ENCODE results near the gene PRELID1. TPM values are rescaled to one million over a fixed set of nuclear protein-coding genes. Genes with fewer than 3 reads are reported as not detected.
"Not testable (repeated sequence)": the region's sequence is repeated elsewhere in the genome, so short reads cannot be mapped to it uniquely, and the experiment has no call there.

PRELID1 gene
- total RNA-seq = 10 to 100 TPM; 42.2 to 54.0 TPM

GRCh38 chr5:177303121-177303924, at the start of gene PRELID1, which contains the start of gene RAB24:
PRELID1 (plus strand) TSS chr5:177303799; CDS start chr5:177303986, 187 bp downstream.
RAB24 (minus strand) TSS chr5:177303719; CDS start chr5:177303288, 431 bp downstream.
- Histone ChIP-seq H3K27me3 (replicated peaks; ENCODE audit: insufficient read depth) (no peaks in the 10 kb centered on the region), H3K27ac (peak within 1 kb of the TSS; percentile 66 to 79), H3K9me3 (no peaks in the 10 kb centered on the region), H3K36me3 (peaks cover 14% of the 10 kb centered on the region), H3K4me3 (peak within 1 kb of the TSS; percentile 93), H3K4me1 (ENCODE audit: control insufficient read depth in 1 of 2, low read depth in 2 of 2) (peaks cover 32 to 40% of the 10 kb centered on the region in 2 donors)
- DNase-seq (ENCODE audit: low spot score) (peak; percentile 62), ATAC-seq (ENCODE audit: insufficient number of reproducible peaks, low FRiP score, low read depth) (peak; percentile 51)
- TF ChIP-seq, protein P1, sequence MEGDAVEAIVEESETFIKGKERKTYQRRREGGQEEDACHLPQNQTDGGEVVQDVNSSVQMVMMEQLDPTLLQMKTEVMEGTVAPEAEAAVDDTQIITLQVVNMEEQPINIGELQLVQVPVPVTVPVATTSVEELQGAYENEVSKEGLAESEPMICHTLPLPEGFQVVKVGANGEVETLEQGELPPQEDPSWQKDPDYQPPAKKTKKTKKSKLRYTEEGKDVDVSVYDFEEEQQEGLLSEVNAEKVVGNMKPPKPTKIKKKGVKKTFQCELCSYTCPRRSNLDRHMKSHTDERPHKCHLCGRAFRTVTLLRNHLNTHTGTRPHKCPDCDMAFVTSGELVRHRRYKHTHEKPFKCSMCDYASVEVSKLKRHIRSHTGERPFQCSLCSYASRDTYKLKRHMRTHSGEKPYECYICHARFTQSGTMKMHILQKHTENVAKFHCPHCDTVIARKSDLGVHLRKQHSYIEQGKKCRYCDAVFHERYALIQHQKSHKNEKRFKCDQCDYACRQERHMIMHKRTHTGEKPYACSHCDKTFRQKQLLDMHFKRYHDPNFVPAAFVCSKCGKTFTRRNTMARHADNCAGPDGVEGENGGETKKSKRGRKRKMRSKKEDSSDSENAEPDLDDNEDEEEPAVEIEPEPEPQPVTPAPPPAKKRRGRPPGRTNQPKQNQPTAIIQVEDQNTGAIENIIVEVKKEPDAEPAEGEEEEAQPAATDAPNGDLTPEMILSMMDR (IDR thresholded peaks at IDR 0.05) = no peak

GRCh38 chr5:177256296-177256695, 47.3 kb upstream of the PRELID1 start:
- Histone ChIP-seq H3K27ac (no peak overlapping the region), H3K36me3 (peaks cover 48% of the 10 kb centered on the region), H3K4me1 (ENCODE audit: control insufficient read depth in 1 of 2, low read depth in 2 of 2) (no peaks in the 10 kb centered on the region), H3K9me3 (no peaks in the 10 kb centered on the region), H3K27me3 (replicated peaks; ENCODE audit: insufficient read depth) (no peaks in the 10 kb centered on the region), H3K4me3 (no peak overlapping the region)
- DNase-seq (ENCODE audit: low spot score) = no peak
- ATAC-seq (ENCODE audit: insufficient number of reproducible peaks, low FRiP score, low read depth) = no peak
- TF ChIP-seq, protein P1 (IDR thresholded peaks at IDR 0.05) = no peak

GRCh38 chr5:177258711-177259110, 44.9 kb upstream of the PRELID1 start:
- H3K4me3 ChIP-seq; H3K4me1 ChIP-seq (ENCODE audit: control insufficient read depth in 1 of 2, low read depth in 2 of 2); DNase-seq (ENCODE audit: low spot score); H3K27me3 ChIP-seq (replicated peaks; ENCODE audit: insufficient read depth); ATAC-seq (ENCODE audit: insufficient number of reproducible peaks, low FRiP score, low read depth); H3K27ac ChIP-seq; H3K9me3 ChIP-seq: not testable (repeated sequence)
- H3K36me3 ChIP-seq = peaks cover 36% of the 10 kb centered on the region

- peaks cover 30% of the 10 kb centered on the region for H3K36me3 ChIP-seq
- TF ChIP-seq, protein P1 (IDR thresholded peaks at IDR 0.05) = no peak
- no peak overlapping the region for H3K4me3 ChIP-seq
- no peaks in the 10 kb centered on the region for H3K9me3 ChIP-seq
- DNase-seq (ENCODE audit: low spot score) (no peak), ATAC-seq (ENCODE audit: insufficient number of reproducible peaks, low FRiP score, low read depth) (no peak)
- H3K27ac ChIP-seq = no peak overlapping the region
- no peaks in the 10 kb centered on the region for H3K4me1 ChIP-seq (ENCODE audit: control insufficient read depth in 1 of 2, low read depth in 2 of 2)
- no peaks in the 10 kb centered on the region for H3K27me3 ChIP-seq (replicated peaks; ENCODE audit: insufficient read depth)
Observed at GRCh38 chr5:177260961-177261360, 42.6 kb upstream of the PRELID1 start.

- no peak for DNase-seq (ENCODE audit: low spot score)
- Histone ChIP-seq H3K27ac (no peak overlapping the region), H3K4me3 (no peak overlapping the region), H3K27me3 (replicated peaks; ENCODE audit: insufficient read depth) (no peaks in the 10 kb centered on the region), H3K4me1 (ENCODE audit: control insufficient read depth in 1 of 2, low read depth in 2 of 2) (no peaks in the 10 kb centered on the region), H3K9me3 (no peaks in the 10 kb centered on the region), H3K36me3 (peaks cover 35% of the 10 kb centered on the region)
- TF ChIP-seq, protein P1 (IDR thresholded peaks at IDR 0.05) = no peak
- ATAC-seq (ENCODE audit: insufficient number of reproducible peaks, low FRiP score, low read depth) = no peak
Observed at GRCh38 chr5:177261510-177261909, 42.1 kb upstream of the PRELID1 start.

Measured in thoracic aorta (tissue), 2 donors.